HG03159 (cell line): ENCODE results near the gene IP6K1.
"Not testable (repeated sequence)": the region's sequence is repeated elsewhere in the genome, so short reads cannot be mapped to it uniquely, and the experiment has no call there.

Experiments
- ATAC-seq: cut with Tn5 transposase; IDR thresholded peaks from one replicate; pipeline ENCODE4 v1.9.1; 2021; ENCODE audit warnings: mild to moderate bottlenecking, moderate library complexity; ENCODE audit not compliant: unreplicated experiment

Gene IP6K1

GRCh38 chr3:49713336-49714105 lies 72.8 kb downstream of the IP6K1 start:
- no peak for ATAC-seq

- no peak for ATAC-seq
Measured at GRCh38 chr3:49712631-49713317, 73.6 kb downstream of the IP6K1 start.

DNA sequence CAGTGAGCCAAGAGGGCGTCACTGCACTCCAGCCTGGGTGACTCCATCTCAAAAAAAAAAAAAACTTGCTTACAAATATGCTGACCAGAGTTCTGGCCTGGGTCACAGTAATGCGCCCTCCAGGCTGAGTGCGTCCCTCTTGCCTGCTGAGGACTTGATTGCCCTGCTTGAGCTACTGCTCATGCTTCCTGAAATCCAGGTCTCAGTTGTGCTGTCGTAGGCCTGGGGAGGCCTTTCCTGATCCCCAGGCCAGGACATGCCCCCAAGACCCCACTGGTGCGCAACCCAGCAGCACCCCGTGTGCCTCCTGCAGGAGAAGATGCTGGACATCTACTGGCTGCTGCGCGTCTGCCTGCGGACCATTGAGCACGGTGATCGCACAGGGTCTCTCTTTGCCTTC lies 74.2 kb downstream of the IP6K1 start:
- ATAC-seq, result no peak

DNA sequence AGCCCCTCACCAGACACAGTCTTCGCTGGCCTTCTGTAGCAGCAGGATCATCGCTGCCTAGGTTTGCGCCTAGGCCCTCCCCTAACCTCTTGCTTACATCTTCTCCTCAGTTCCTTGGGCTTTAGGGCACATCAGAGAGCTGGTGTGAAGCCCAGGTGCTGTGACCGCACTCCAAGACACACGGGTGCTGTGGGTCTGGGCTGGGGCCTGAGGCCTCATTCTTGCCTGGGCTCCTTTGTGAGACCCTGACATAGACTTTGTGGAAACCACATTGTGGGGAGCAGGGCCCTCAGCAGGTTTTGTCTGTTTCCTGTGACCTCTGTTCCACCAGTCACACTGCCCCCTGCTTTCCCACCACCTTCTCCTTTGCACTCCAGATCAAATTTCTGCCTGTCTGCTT lies 74.9 kb downstream of the IP6K1 start:
- no peak for ATAC-seq

DNA sequence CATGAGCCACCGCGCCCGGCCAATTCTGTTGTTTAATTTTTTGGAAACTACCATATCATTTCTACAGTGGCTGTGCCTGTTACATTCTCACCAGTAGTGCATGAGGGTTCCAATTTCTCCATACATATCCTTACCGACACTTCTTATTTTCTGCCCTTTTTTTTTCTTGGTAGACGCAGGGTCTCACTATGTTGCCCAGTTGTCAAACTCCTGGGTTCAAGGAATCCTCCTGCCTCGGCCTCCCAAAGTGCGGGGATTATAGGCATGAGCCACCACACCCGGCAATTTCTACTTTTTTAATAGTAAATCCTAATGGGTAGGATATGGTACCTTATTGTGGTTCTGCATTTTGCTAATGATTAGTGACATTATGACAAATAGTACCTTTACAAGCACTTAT lies 76.5 kb downstream of the IP6K1 start:
- ATAC-seq, result no peak

GRCh38 chr3:49707113-49707480 lies 79.2 kb downstream of the IP6K1 start:
- no peak for ATAC-seq

GRCh38 chr3:49706456-49707112 lies 79.8 kb downstream of the IP6K1 start:
- no peak for ATAC-seq

DNA sequence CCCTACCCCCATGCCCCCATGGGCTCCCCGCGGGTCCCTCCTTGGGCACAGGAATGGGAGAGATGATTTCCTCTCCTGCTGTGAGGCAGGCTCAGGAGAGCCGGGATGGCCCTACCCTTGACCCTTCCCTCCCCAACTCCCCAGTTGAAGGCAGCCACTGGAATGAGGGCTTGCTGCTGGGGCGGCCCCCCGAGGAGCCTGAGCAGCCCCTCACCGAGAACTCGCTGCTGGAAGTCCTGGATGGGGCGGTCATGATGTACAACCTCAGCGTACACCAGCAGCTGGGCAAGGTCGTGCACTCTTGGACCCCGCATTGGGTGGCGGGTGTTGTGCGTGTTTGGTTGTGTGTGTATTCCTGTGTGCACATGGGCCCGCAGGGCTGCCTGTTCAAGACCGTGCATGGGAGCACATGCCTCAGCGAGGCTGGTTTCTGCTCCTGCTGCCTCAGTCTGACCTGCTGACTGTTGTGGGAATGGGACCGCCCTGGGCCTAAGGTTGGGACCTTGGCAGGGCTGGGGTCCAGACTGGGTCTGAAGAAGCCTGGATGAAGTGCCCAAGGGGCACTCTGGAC lies 80.9 kb downstream of the IP6K1 start:
- ATAC-seq, result no peak

GRCh38 chr3:49704629-49705028 lies 81.7 kb downstream of the IP6K1 start:
- no peak for ATAC-seq

DNA sequence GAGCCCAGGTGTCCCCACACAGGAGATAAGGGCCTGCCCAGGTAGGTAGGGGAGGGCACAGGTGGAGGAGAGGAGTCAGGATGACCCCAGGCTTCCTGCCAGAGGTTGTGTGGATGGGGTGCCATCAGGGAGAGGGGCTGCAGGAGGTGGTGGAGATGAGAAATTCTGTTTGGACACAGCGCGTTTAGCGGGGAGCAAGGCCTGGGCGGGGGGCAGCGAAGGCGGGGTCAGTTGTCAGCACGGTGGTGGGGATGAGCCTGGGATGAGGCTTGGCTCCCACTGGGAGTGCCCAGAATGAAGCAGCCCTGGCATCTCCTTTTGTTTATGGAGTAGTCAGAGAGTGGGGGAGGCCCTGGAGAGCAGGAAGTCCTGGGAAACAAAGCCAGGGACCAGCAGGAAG lies 82.4 kb downstream of the IP6K1 start:
- no peak for ATAC-seq

DNA sequence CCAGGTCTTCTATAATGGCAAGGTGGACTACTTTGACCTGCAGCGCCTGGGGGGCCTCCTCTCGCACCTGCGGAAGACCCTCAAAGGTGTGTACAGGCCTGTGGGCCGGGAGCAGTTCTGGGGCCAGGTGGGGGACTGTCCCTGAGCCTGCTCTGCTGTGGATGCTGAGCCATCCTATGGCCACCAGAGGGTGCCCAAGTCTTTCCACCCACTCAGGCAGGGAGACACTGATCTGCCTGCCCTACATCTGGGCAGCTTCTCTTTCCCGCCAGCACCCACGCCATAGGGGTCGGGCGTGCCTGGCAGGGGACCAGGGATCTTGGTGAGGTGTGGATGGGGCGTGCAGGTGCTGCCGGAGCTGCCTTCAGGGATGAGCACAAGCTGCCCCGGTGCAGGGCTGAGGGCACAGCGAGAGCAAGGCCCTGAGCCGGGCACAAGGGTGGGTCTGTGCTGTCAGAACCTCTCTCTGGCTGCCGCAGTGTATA lies 82.9 kb downstream of the IP6K1 start:
- peak; percentile 64 for ATAC-seq

- no peak for ATAC-seq
Measured at GRCh38 chr3:49702672-49703071, 83.7 kb downstream of the IP6K1 start.

- ATAC-seq, result no peak
Measured at GRCh38 chr3:49701388-49702077, 84.8 kb downstream of the IP6K1 start.

- ATAC-seq, result no peak
Measured at GRCh38 chr3:49700453-49701128, 85.8 kb downstream of the IP6K1 start.

DNA sequence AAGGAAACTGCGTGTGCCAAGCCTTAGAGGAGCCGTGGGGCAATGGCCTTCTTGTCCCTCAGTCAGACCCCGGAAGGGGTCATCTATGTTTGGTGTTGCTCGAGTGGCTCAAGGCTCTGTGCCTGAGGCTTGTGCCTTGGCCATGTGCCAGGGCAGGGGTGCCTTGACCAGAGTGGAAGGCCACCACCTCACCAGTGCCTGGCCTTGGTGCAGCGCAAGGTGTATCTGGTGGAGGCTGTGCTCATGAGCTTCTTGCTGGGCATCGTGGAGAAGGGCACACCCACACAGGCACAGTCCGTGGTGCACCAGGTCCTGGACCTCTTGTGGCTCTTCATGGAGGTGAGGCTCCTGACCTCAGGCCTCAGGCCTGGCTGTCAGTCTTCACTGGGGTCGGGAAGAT lies 86.3 kb downstream of the IP6K1 start:
- ATAC-seq, result no peak

GRCh38 chr3:49699281-49699979 lies 86.9 kb downstream of the IP6K1 start:
- no peak for ATAC-seq

DNA sequence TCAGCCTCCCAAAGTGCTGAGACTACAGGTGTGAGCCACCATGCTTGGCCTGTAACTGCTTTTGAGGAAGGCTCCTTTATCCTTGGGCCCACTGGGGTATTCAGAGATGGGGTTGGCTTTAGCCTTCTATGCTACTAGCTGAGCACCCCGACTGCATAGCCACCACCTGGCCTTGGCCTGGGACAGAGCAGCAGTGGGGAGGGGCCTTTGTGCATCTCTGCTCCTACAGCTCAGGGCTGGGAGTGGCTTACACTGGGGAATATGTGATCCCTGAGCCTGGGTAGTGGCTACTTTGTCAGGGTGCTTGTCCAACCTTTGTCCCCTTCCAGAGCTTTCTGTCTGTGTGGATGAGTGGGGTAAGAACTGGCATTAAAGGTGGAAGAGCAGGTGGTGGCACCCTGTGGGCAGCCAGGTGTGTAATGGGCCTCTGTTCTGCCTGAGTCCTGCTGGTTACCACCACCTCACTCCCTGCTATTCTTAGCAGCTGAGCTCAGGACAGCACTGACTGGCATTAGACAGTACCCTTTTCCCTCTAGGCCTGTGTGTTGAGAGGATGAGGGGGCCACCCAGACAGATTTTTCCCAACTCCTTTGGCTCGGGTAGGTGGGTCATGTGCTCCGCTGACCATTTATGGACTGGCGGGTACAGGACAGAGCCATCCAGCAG lies 90.9 kb downstream of the IP6K1 start:
- not testable (repeated sequence) for ATAC-seq

GRCh38 chr3:49694409-49695070 lies 91.8 kb downstream of the IP6K1 start:
- not testable (repeated sequence) for ATAC-seq

- not testable (repeated sequence) for ATAC-seq
Measured at GRCh38 chr3:49691481-49691880, 94.9 kb downstream of the IP6K1 start.
